OCI-LY1 (cell line): ENCODE data around the gene TCN1.

Source experiments
- EZH2 ChIP-seq: fragments of 200-600 bp; sonication (generic), shearing (Covaris generic); IDR thresholded peaks from 2 replicates; pipeline ENCODE4 v1.8.0; 2017; ENCODE audit warnings: borderline replicate concordance, mixed run types, mild to moderate bottlenecking, antibody characterized with exemption, low read length, moderate library complexity, mixed read lengths
- TF ChIP-seq, protein P1 (sequence below): fragments of 200-600 bp; sonication (generic), shearing (Covaris generic); IDR thresholded peaks from 2 replicates; pipeline ENCODE4 v1.5.1; 2017; ENCODE audit warnings: mild to moderate bottlenecking, antibody characterized with exemption, low read length, moderate library complexity, mixed read lengths

DNA sequence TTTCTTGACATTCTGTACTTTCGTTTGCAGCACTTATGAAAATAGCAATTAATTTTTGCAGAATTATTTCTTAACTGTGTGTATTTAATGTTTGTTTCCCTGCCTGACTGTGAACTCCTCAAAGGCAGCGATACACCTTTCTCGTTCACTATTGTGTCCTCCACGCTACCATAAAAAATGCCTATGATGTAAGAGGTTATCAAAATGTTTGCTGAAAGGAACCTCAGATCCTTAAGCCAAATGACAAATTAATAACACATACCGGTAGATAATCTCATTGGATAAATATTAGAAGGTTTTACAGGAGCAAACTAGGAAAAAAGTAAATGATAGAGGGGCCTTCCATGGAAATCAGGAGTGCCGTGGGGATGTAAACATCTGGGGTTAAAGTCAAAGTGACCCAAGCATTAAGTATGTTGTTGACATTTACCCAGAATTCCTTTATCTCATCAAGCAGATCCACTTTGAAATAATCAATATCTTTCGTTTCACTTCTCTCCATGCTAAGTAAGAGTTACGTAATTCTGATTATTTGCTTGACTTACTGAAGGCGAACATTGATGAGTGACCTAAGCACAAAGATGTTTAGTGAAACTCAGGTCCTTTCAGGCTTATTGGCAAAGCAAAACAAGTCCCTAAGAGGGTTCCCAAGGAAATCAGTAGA is 9.7 kb upstream of the TCN1 start:
- TF ChIP-seq, protein P1, sequence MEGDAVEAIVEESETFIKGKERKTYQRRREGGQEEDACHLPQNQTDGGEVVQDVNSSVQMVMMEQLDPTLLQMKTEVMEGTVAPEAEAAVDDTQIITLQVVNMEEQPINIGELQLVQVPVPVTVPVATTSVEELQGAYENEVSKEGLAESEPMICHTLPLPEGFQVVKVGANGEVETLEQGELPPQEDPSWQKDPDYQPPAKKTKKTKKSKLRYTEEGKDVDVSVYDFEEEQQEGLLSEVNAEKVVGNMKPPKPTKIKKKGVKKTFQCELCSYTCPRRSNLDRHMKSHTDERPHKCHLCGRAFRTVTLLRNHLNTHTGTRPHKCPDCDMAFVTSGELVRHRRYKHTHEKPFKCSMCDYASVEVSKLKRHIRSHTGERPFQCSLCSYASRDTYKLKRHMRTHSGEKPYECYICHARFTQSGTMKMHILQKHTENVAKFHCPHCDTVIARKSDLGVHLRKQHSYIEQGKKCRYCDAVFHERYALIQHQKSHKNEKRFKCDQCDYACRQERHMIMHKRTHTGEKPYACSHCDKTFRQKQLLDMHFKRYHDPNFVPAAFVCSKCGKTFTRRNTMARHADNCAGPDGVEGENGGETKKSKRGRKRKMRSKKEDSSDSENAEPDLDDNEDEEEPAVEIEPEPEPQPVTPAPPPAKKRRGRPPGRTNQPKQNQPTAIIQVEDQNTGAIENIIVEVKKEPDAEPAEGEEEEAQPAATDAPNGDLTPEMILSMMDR = no peak
- TF ChIP-seq EZH2 = no peak
